Left hindlimb (tissue), 1 donor: ENCODE results near the gene ARHGEF6.

Source experiments
- DNase-seq: peaks from one replicate; pipeline ENCODE4 v3.0.0-alpha.2; 2018

Gene ARHGEF6

DNA sequence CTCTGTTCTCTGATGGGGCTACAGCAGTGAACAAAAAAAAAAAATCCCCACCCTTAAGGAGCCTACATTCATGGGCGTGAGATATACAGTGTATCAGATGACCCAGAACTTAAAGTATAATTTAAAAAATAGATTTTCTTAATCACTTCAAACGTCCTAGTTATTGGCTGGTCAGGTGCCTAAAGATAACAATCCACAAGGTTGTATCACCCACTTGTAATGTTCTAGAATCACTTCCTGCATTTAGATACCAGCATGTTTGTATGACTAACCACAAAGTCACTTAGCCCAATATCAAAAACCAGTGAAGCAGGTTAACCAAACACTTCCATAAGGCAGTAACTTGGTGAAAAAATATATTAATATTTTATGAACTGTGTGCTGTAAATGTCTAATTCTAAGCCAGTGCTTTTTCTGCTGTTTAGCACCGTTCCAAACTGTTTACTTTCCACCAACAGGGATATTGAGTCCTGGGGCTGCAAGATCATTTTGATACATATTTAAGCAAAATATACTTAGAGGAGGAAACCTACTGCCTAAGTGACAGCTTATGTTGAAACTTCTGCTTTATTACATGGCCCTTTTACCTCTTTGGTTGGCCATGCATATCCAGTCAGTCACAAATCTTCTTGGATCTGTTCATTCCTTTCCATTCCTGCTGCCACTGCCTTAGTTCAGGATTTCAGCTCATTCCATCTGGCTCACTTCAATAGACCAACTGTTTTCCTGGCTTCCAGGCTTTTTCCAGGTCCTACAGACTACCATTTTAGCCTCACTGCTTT, 89.5 kb downstream of the ARHGEF6 start:
- DNase-seq = no peak

DNA sequence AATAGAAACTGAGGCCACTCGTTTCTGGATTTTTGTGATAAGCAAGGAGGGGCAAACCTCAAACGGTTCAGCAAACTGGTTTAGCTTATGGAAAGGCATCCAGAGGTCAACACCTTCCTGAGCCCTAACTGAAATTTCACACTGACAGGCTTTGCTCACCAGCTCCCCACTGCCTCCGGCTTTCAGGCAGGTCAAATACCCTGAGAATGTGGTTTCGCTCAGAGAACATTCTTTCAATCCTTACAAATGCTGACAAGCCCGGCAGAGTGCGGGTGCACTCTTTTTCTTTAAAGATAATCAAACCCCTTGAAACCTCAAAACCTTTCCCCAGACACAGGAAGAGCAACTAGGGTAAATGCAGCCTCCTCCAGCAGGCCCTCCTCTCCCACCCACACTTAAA, 91.3 kb downstream of the ARHGEF6 start:
- no peak for DNase-seq

DNA sequence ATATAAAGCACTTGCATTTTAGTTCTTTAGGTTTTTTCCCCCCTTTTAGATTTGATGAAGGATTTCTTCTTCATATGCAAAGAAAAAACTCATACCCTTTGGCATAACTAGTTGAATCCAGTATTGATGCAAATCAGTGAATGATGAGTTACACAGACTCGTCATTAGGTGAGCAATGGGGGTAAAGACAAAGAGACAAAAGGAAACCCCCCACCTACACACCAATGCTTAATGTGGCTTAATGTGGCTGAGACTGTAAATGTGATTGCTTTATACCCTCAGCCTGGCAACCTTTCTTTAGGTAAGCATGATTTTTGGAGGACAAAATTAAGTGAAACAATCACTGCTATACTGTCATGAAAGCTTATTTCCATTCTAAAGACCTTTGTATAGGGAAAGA, 93.3 kb downstream of the ARHGEF6 start:
- no peak for DNase-seq

GRCh38 chrX:136684120-136684519, 96.6 kb downstream of the ARHGEF6 start:
- DNase-seq = no peak

DNA sequence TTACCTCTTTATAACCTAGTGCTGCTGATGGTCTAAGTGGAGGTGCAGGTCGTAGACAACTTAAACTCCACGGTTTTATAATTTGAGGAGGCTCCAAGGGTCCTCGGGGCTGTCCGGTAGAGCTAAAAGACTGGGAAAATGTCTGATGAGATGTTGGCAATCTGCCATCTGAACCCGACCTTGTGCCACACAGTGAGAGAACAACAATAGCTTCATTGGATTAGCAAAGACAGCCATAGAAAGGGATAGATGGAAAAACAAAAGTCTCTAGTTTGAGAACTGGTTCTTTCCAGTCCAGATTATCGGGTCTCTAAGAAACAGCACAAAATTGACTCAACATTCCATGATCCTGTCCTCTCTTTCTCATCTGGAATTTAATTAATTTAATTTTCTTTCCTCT, 101.2 kb downstream of the ARHGEF6 start:
- DNase-seq = no peak

DNA sequence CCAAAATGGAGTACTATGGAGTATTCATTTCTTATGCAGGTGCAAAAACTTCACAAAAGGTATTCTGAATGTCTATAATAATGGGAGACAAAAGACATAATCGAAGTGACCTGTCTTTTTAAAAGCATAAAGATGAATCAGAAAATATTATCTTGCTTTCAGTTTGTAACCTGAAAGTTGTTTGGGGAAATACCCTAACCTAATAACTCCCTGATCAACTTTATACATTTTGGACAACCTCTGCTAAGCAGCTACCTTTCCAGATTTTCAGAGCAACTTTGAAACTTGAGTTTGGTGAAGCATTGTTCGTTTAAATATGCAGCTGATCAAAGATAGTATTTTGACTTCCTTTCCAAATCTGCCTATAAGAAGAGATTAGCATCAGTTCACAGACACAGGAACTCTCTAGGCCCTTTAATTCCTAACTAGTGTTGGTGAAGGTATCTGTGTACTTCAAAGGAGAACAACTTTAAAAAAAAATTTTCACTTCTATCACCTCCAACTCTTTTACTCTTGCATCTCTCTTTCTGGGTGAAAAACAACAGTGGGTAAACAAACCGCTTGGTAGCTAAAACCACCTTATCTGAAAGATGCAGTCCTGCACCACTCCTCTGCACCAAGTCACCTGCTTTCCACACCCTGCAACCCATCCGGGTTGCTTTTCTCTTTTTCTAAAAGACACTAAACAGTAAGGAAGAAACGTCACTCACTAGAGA, 106.3 kb downstream of the ARHGEF6 start:
- DNase-seq = no peak

DNA sequence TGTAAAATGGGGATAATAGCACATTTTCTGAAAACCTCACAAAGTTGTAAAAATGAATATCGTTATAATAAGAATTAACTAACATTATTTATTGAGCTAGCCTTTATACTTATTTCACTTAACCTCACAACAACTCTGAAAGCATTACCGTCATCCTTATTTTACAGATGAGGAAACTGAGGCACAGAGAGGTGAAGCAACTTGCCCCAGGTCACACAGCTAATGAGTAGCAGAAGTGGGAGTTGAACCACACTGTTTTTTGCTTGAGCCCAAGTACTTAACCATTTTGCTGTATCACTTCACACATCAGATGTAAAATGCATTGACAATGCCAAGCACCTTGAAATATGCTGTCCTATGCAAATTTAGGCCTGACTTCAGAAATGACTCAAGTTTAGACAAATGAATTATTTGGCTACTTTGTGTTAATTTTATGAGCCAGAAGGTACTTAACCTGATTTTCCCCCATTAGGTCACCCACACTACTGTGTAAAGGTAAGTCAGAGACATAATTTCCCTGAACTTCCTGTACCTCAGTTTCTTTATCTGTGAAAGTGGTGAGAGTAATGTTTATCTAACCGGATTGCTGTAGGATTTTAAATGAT, 109.6 kb downstream of the ARHGEF6 start:
- DNase-seq = no peak

DNA sequence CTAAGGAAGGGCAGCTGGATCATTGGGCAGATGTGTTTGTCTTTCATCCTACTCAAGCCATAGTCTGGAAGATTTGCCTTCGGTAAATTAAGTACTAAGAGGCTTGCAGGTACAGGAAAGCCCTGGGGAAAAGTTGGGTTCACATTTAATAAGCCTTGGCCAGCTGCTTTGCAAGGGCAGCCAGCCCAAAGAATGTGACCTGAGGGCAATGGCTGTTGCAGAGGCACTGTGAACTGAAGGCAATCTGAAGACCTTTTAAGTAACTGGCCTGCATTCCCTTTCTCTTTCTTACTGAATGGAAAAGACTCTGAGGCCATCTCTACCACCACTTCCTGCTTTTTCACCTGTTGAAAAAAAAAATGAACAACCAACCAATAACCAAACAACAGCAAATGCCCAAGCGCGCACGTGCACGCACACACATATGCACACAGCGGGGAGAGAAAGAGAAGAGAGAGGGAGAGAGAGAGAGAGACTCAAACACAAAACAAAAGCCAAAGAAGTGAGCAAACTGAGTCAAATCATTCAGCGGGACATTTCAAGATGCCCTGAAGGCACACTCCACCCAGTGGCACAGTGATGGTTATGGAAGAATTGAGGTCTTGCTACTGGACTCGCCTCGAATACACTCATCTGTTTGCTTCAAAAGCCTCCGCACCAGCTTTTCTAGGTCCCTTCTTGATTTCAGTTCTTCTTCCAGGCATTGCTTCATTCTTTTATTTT, 113.1 kb downstream of the ARHGEF6 start:
- no peak for DNase-seq

- no peak for DNase-seq
Measured at GRCh38 chrX:136666088-136666487, 114.6 kb downstream of the ARHGEF6 start.

DNA sequence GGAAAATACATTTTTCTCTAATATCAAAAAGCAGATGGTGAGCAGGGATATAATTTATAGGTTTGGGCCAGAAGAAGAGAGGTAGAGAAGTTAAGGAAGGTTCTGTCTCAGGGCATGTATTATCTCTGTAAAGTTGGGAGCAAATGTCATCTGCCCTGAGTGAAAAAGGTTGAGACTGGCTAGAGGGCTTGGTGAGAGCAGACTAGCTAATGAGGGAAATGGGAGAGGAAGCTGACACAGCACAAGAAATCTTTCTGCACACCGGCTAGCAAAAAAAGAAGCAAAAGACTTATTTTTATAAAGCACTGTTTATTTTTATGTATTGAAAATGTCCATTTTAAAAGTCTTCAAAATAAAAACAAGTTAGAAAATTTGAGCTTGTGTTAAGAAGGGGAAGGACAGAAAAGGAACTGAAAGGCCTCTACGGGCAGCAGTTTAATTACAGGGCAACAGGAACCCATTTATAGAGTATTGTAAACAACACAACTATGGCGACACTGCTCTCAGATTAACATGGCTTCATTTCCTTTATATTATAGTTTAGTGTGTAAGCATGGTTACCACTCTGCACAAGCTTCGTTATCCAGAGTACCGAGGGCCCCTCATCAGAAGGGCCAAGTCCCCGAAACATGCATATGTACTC, 115.4 kb downstream of the ARHGEF6 start:
- DNase-seq = no peak

DNA sequence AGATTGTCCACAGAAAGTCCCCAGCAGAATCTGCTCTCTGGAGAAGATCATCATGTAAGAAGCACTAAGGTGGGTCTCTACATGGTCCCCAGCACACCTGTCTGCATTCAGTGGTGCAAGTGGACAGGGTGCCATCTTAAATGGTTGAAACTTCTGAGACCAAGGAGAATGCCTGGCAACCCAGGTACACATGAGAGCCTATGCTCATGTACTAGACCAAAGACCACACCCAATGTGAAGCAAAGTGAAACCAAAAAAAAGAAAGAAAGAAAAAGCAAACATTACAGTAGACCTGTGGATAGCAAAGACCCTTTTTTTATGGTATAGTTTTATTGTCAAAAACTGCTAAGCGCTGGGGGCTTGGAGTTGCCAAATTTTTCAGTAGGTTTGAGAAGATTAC, 117.8 kb downstream of the ARHGEF6 start:
- DNase-seq = no peak

DNA sequence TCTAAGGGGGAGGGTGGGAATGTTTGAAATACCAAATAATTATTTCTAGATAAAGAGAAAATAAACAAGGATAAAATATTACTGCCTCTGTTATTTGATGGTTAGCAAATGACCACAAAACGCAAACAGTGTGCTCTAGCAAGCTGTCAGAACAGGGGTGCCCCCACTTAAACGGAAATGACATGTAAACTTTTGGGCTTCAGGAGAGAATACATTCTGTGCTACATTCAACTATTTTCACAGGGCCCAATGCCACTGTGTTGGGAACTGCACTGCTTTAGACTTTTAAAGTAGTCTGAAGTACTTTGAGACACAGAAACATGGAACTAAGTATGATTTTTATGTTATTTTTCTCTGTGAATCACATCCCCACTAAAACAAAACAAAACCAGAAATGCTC, 118.6 kb downstream of the ARHGEF6 start:
- no peak for DNase-seq

GRCh38 chrX:136660896-136661295, 119.8 kb downstream of the ARHGEF6 start:
- DNase-seq = no peak

GRCh38 chrX:136659174-136659573, 121.6 kb downstream of the ARHGEF6 start:
- no peak for DNase-seq

- no peak for DNase-seq
Measured at GRCh38 chrX:136658151-136658550, 122.6 kb downstream of the ARHGEF6 start.

GRCh38 chrX:136656361-136656964, 124.3 kb downstream of the ARHGEF6 start:
- DNase-seq = no peak

DNA sequence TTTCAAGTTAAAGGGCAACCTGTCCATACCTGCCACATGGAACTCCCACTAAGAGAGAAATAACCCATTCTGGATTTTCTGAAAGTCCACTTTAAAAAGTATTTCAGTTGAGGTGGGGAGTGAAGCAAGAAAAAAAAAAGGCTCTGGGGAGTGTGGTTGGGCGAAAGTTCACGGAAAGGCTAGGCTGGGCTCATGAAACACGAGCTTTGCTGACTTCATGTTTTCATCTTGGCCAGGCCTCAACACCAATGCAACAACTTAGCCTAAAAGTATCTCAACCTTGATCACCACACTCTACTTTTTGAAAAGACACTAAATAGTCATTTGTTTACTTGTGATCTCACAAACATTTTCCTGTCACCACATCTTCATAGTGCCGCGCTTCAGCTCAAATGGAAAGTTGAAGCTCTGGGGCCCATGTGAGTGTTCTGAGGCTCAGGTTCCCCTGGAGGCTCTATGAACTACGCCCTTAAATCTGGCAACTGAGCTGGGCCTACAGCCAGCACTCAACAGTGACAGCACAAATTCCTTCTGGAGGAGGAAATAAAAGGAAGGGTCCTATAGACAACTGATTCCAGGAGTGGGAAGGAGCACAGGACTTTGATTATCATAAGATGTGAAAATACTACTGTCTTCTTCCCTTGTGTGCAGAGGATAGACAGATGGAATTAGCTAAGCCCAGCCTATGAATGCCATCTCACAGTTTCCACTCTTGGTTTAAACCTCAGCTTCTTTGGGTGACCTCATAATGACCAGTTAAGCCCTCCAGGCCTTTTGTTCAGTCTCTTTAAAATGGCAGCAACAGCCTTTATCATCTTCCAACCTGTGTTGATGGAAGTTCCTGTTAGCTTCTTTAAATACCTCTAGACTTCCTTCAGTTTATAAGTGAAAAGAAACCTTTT, 127.7 kb downstream of the ARHGEF6 start:
- DNase-seq = no peak

- DNase-seq = no peak
Measured at GRCh38 chrX:136650811-136651210, 129.9 kb downstream of the ARHGEF6 start.

- no peak for DNase-seq
Measured at GRCh38 chrX:136647677-136648360, 132.9 kb downstream of the ARHGEF6 start, which contains the start of gene CD40LG. TSS of gene CD40LG (plus strand) at chrX:136648158. CDS start at chrX:136648249, 91 bp downstream.

DNA sequence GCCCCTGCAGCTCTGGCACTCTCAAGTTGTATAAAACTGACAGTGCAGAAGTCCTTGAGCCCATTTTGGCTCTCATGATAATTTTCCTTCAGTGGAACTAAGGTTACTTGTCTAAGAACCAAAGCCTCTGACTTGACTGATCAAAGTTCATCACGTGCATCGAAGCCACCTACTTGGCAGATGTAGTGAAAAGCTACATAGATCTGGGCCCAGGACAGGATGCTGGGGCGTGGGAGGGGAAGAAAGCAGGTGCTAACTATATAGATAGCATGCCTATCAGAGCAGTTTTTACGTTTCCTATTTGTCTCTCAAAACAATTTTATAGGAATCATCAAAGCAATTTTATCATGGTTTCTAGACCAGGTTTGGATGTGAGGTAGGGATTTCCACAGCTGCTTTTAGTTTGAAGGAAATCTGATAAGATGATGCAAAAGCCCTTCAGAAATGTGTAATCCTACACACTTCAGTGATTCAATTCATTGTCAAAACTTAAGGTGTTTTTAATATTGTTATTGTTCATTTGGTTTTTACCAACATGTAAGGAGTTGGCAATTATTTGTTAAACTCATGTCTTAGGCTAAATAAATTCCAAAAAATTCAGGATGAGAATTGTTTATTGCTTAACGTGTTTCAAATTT, 134.0 kb downstream of the ARHGEF6 start:
- DNase-seq = no peak
